Stimulated activated CD8-positive, alpha-beta memory T cell treated with anti-CD3 and anti-CD28 coated beads, Interleukin-4, amount 100 ng/mL, for 48 hours (primary cell): ENCODE measurements around the gene SLC5A9.

Experiments used
- DNase-seq: peaks from one replicate; pipeline ENCODE4 v3.0.0-alpha.2; 2020

The SLC5A9 gene

GRCh38 chr1:48214820-48215219 lies 7.7 kb upstream of the SLC5A9 start:
- no peak for DNase-seq

- no peak for DNase-seq
These were observed 7.3 kb upstream of the SLC5A9 start for GRCh38 chr1:48215222-48215621.

GRCh38 chr1:48215889-48216288 lies 6.6 kb upstream of the SLC5A9 start:
- DNase-seq: no peak

- DNase-seq: no peak
These were observed 6.2 kb upstream of the SLC5A9 start for GRCh38 chr1:48216313-48216712.

- no peak for DNase-seq
These were observed 5.6 kb upstream of the SLC5A9 start for GRCh38 chr1:48216941-48217340.

GRCh38 chr1:48217856-48218255 lies 4.7 kb upstream of the SLC5A9 start:
- DNase-seq: no peak

- no peak for DNase-seq
These were observed 2.7 kb upstream of the SLC5A9 start for GRCh38 chr1:48219803-48220202.

GRCh38 chr1:48221122-48221521 lies 1.4 kb upstream of the SLC5A9 start:
- DNase-seq: no peak

GRCh38 chr1:48221657-48222056 lies 859 bp upstream of the SLC5A9 start:
- DNase-seq: no peak

GRCh38 chr1:48223366-48224240 lies 1.1 kb downstream of the SLC5A9 start:
- no peak for DNase-seq

- DNase-seq: no peak
These were observed 2.3 kb downstream of the SLC5A9 start for GRCh38 chr1:48224791-48225190.

- DNase-seq: no peak
These were observed 3.1 kb downstream of the SLC5A9 start for GRCh38 chr1:48225579-48225978.

GRCh38 chr1:48227165-48228013 lies 4.9 kb downstream of the SLC5A9 start:
- peak; percentile 28 for DNase-seq

- no peak for DNase-seq
These were observed 5.6 kb downstream of the SLC5A9 start for GRCh38 chr1:48228156-48228555.

GRCh38 chr1:48229317-48229716 lies 6.8 kb downstream of the SLC5A9 start:
- DNase-seq: no peak

- DNase-seq: no peak
These were observed 7.7 kb downstream of the SLC5A9 start for GRCh38 chr1:48230236-48230635.

- DNase-seq: no peak
These were observed 10.2 kb downstream of the SLC5A9 start for GRCh38 chr1:48232722-48233121.

GRCh38 chr1:48233666-48234485 lies 11.4 kb downstream of the SLC5A9 start:
- no peak for DNase-seq

- no peak for DNase-seq
These were observed 13.1 kb downstream of the SLC5A9 start for GRCh38 chr1:48235652-48236051.

GRCh38 chr1:48236716-48237470 lies 14.4 kb downstream of the SLC5A9 start:
- DNase-seq: no peak

- no peak for DNase-seq
These were observed 19.7 kb downstream of the SLC5A9 start for GRCh38 chr1:48242141-48242736.

GRCh38 chr1:48245106-48245505 lies 22.6 kb downstream of the SLC5A9 start:
- DNase-seq: no peak
